ENCODE results near the gene PSMA3.

- TF ChIP-seq, protein P1, sequence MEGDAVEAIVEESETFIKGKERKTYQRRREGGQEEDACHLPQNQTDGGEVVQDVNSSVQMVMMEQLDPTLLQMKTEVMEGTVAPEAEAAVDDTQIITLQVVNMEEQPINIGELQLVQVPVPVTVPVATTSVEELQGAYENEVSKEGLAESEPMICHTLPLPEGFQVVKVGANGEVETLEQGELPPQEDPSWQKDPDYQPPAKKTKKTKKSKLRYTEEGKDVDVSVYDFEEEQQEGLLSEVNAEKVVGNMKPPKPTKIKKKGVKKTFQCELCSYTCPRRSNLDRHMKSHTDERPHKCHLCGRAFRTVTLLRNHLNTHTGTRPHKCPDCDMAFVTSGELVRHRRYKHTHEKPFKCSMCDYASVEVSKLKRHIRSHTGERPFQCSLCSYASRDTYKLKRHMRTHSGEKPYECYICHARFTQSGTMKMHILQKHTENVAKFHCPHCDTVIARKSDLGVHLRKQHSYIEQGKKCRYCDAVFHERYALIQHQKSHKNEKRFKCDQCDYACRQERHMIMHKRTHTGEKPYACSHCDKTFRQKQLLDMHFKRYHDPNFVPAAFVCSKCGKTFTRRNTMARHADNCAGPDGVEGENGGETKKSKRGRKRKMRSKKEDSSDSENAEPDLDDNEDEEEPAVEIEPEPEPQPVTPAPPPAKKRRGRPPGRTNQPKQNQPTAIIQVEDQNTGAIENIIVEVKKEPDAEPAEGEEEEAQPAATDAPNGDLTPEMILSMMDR (IDR thresholded peaks at IDR 0.05) = no peak
- no peak for TF ChIP-seq POLR2A (IDR thresholded peaks at IDR 0.05)
Measured at GRCh38 chr14:58265401-58265800, 20.8 kb downstream of the PSMA3 start.
